HG03280 (cell line): Measurements from ENCODE around the gene TXNRD2.

Experiments used
- ATAC-seq: cut with Tn5 transposase; IDR thresholded peaks from one replicate; pipeline ENCODE4 v1.9.1; 2021; ENCODE audit warnings: mild to moderate bottlenecking, moderate library complexity; ENCODE audit not compliant: unreplicated experiment

The TXNRD2 gene

GRCh38 chr22:19967850-19968449 lies 26.3 kb upstream of the TXNRD2 start:
- ATAC-seq = no peak

GRCh38 chr22:19966908-19967750 lies 25.5 kb upstream of the TXNRD2 start:
- ATAC-seq = no peak

DNA sequence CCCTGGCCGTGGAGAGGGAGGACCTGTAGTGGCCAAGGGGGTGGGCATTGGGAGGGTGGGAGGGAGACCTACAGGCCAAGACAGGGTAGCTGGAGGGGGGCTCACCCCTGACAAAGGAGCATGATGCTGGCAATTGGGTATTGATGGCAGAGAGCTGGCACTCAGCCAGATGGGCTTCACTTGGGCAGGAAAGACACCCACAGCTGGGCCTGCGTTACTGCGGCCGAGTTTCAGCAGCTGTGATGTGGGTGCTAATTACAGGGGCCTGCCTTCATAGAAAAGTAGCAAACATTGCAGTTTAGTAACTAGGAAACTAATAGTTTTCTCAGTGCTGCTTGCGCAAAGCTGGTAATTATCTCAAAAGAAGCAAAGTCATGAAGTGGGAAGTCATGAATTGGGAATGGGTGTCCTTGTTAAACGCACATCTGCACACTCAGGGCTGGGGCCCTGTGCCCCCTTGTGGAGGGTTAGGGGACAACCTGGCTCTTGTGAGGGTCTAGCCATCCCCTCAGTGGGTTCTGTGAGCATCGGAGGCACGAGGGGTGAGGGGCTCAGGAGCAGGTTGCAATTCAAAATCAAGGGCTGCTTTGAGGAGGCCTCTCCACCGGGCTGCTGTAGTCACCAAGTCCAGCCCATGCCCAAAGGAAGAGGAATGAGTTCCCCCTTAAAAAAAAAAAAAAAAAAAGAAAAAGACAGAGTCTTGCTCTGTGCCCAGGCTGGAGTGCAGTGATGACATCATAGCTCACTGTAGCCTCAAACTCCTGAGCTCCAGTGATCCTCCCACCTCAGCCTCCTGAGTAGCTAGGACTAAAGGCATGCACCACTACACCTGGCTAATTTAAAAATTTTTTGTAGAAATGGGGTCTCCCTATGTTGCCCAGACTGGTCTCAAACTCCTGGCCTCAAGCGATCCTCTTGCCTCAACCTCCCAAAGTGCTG lies 24.4 kb upstream of the TXNRD2 start:
- no peak for ATAC-seq

GRCh38 chr22:19964701-19965386 lies 23.2 kb upstream of the TXNRD2 start:
- ATAC-seq = no peak

- no peak for ATAC-seq
Observed at GRCh38 chr22:19963863-19964642, 22.4 kb upstream of the TXNRD2 start.

DNA sequence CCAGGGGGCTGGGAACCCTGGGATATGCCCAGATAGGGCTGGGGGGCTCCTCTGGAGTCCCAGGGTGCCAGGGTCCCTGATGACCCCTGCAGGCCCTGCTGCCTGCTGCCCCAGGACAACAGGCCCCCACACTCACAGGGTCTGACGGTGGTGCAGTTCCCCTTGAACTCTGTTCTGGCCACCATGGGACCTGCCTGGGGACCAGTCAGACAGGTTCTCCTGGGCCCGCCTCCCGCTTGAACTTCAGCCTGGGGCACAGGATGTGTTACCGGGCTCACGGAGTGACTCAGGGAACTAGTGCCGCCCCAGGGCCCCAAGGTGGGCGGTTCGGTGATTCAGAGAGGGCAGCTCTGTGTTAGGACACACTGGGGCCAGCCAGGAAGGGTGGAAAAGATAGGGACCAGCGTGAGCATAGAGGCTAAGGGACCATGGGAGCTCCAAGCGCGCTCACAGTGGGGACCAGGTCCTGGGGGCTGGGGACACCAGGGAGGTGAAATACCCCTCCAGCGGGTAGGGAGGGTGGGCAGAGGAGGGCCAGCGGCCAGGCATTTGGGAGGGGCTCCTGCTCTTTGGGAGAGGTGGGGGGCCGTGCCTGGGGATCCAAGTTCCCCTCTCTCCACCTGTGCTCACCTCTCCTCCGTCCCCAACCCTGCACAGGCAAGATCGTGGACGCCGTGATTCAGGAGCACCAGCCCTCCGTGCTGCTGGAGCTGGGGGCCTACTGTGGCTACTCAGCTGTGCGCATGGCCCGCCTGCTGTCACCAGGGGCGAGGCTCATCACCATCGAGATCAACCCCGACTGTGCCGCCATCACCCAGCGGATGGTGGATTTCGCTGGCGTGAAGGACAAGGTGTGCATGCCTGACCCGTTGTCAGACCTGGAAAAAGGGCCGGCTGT lies 21.5 kb upstream of the TXNRD2 start:
- ATAC-seq = no peak

GRCh38 chr22:19962246-19962908 lies 20.8 kb upstream of the TXNRD2 start:
- ATAC-seq = no peak

DNA sequence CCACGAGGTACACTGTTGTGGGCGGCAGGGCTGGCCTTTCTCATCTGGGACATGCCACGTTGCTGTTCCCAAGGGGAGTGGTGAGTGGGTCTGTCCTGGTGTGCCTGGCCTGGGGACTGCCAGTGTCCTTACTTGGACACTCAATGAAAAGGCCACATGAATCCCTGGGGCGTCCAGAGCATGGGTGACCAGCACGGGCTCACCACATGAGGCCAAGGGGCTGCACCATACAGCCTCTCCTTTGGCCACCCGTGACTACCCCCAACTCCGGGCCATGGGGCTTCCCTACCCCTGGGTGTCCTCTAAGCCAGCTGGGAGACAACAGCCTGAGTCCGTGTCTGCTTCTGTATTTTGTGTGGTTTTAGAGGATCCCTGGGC lies 20.2 kb upstream of the TXNRD2 start:
- ATAC-seq = no peak

DNA sequence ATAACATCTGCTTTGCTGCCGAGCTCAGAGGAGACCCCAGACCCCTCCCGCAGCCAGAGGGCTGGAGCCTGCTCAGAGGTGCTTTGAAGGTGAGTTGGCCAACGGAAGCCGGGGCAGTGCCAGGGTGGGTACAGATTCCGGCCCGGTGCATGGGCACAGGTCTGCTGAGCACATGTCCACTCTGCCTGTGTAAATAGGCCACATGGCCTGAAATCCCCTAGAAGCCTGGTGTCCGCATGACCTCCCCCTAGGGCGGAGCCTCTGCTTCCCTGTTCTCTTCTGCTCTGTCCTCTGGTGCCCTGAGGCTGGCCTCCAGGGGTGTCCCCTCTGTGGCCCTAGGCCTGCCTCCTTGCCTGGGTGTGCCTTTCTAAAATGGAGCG lies 19.6 kb upstream of the TXNRD2 start:
- no peak for ATAC-seq

DNA sequence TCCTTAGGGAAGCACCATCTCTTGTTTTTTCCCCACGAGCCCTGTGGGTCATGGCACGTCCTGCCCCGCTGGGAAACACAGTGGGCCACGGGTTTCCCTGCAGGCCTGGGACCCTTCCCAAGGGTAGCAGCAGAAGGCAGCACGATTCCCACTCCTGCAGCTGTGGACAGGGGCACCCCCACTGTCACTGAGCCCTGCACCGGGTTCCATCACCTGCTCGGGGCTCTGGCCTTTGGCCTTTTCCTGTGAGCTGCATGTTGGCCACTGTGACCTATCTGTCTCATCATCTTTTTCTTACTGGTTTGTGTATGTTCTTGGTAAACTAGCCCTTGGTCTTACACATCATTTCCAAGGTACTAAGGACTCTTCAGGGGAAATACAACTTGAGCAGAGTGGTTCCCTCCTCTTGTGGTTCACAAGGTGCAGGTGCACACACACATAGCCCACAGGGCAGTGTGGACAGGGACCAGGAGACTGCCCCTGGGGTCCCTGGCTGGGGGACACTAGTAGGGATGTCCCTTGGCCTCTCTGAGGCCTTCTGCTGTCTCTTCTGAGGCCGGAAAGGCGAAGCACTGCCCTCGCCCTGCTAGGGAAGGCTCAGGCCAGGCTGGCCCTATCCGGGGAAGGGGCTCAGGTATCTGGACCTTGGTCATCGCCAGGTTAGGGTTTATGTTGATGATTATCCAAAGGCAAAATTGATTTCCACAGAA lies 19.0 kb upstream of the TXNRD2 start:
- no peak for ATAC-seq

- ATAC-seq = no peak
Observed at GRCh38 chr22:19959587-19960490, 18.2 kb upstream of the TXNRD2 start.

GRCh38 chr22:19959043-19959586 lies 17.5 kb upstream of the TXNRD2 start:
- no peak for ATAC-seq

DNA sequence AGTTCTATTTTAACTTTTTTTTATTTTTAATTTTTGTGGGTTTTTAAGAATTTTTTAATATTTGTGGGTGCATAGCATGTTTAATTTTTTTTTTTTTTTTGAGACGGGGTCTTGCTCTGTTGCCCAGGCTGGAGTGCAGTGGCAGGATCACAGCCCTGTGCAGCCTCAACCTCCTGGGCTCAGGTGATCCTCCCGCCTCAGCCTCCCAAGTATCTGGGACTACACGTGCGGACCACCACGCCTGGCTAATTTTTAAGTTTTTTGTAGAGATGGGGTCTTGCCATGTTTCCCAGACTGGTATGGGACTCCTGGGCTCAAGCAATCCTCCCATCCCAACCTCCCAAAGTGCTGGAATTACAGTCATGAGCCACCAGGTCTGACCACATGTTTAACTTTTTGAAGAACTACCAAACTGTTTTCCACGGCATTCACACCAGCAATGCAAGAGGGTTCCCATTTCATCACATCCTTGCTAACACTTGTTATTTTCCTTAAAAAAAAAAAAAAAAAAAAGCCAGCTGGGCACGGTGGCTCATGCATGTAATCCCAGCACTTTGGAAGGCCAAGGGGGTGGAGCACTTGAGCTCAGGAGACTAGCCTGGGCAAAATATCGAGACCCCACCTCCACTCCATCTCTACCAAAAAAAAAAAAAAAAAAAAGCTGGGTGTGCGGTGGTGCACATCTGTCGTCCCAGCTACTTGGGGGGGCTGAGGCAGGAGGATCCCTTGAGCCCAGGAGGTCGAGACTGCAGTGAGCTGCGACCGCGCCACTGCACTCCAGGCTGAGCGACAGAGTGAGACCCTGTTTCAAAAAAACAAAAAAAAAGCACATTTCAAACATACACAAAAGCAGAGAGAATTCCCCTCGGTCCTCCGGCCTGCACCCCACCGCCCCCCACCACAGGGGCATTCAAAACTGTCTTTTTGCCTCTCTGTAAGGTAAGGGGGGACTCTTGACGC lies 16.7 kb upstream of the TXNRD2 start:
- ATAC-seq = no peak

- ATAC-seq = no peak
Observed at GRCh38 chr22:19957445-19957844, 15.8 kb upstream of the TXNRD2 start.
